Aorta (tissue), 5 donors: Measurements from ENCODE around the gene MTF2. TPM values are rescaled to one million over a fixed set of nuclear protein-coding genes. Genes with fewer than 3 reads are reported as not detected.
A peak's percentile ranks its signal among the peaks of the same experiment; 100 is the strongest.
"Not testable (repeated sequence)": the region's sequence is repeated elsewhere in the genome, so short reads cannot be mapped to it uniquely, and the experiment has no call there.

Source experiments
- ATAC-seq: fragments of 200-7000 bp; cut with Tn5 transposase; one replicate; pipeline ENCODE4 v1.9.1; 2022; ENCODE audit warnings: moderate library complexity; ENCODE audit not compliant: low FRiP score
- DNase-seq, 2 donors: peaks; one replicate each; pipeline ENCODE4 v3.0.0-alpha.2; 2020
- H3K27ac ChIP-seq, 2 donors: one replicate each; pipeline ENCODE4 v1.5.1; 2013; ENCODE audit warnings: low read length in 2 of 2, mild to moderate bottlenecking in 2 of 2, moderate library complexity in 2 of 2, control low read depth in 1 of 2, inconsistent platforms in 1 of 2, low read depth in 1 of 2
- H3K27me3 ChIP-seq, 2 donors: one replicate each; pipeline ENCODE4 v1.6.1; 2013; ENCODE audit warnings: control low read depth in 1 of 2, low read length in 1 of 2, mild to moderate bottlenecking in 1 of 2, moderate library complexity in 1 of 2; ENCODE audit not compliant: insufficient read depth in 2 of 2, control insufficient read depth in 1 of 2
- H3K36me3 ChIP-seq, 2 donors: one replicate each; pipeline ENCODE4 v1.6.1; 2013; ENCODE audit warnings: control low read depth in 1 of 2, low read length in 1 of 2, mild to moderate bottlenecking in 1 of 2; ENCODE audit not compliant: insufficient read depth in 2 of 2, control insufficient read depth in 1 of 2
- H3K4me1 ChIP-seq, 2 donors: one replicate each; pipeline ENCODE4 v1.6.1; 2013; ENCODE audit warnings: low read length in 2 of 2, control low read depth in 1 of 2, mild to moderate bottlenecking in 1 of 2, moderate library complexity in 1 of 2; ENCODE audit not compliant: insufficient read depth in 2 of 2, control insufficient read depth in 1 of 2
- H3K4me3 ChIP-seq, 2 donors: one replicate each; pipeline ENCODE4 v1.5.1; 2013; ENCODE audit warnings: low read length in 2 of 2, control low read depth in 1 of 2, mild to moderate bottlenecking in 1 of 2
- H3K9me3 ChIP-seq: one replicate; pipeline ENCODE4 v1.6.1; 2013; ENCODE audit warnings: mild to moderate bottlenecking, low read length; ENCODE audit not compliant: control insufficient read depth
- WGBS, 2 donors: extraction: QIAGEN DNeasy Blood & Tissue Kit; methylation state at CpG; one replicate each; pipeline ENCODE4 v1.1.7; 2013; 5-methylcytosine and 5-hydroxymethylcytosine counted together
- intact Hi-C, 2 donors: fragments of 100-400 bp; cut with DNase I; formaldehyde crosslinking; loops; one replicate each; pipeline versions ENCODE4 v1.14.2 to v1.15.0; 2022
- polyA plus RNA-seq, 2 donors: library from polyadenylated mRNA; stranded (reverse); fragments of 200-250 nt; gene quantifications; one replicate each; pipeline ENCODE4 v1.2.3, GENCODE V29; 2013
- total RNA-seq, 2 donors: library from RNA; stranded (reverse); fragmentation: NEBNext Ultra II Directional; extraction: Animal tissue kit (Norgen Biotek cat#: 25700); gene quantifications; one replicate each; pipeline ENCODE4 v1.2.1, GENCODE V29; 2021
- donor health status: healthy with polysubstance abuse.
- donor health status: Bipolar disorder and iron deficiency.
- donor health status: DM: no; HTN: no; CAD: no.
- donor health status: DM: no; HTN: no; CAD: no.
- donor health status: DM: yes; HTN: yes; CAD: no.

Gene MTF2
- total and polyA plus RNA-seq, 4 donors, result 6.6 to 32.7 (median 13.1) TPM

DNA sequence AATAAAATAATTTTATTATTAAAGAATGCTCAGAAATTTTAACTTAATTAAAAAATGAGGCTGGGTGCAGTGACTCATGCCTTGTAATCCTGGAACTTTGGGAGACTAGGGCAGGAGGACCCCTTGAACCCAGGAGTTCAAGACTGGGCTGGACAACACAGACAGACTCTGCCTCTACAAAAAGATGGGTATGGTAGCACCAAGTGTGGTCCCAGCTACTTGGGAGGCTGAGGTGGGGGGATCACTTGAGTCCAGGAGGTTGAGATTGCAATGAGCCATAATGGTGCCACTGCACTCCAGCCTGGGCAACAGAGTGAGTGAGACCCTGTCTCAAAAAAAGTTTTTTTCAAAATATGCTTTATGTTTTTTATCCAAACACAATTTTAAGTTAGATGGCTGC, 75.8 kb downstream of the MTF2 start:
- ATAC-seq (no peak), DNase-seq (no peak)
- intact Hi-C loops, result no loop called here
- Histone ChIP-seq H3K36me3 (peaks cover 2 to 3% of the 10 kb centered on the region in 2 donors), H3K27ac (no peak overlapping the region), H3K4me1 (no peaks in the 10 kb centered on the region), H3K27me3 (no peaks in the 10 kb centered on the region), H3K9me3 (no peaks in the 10 kb centered on the region), H3K4me3 (no peak overlapping the region)

- H3K9me3 ChIP-seq, result no peaks in the 10 kb centered on the region
- no peak for ATAC-seq
Observed at GRCh38 chr1:93155335-93155734, 76.3 kb downstream of the MTF2 start.

GRCh38 chr1:93159337-93159736, 80.3 kb downstream of the MTF2 start:
- ATAC-seq, result no peak
- no peak for DNase-seq
- Histone ChIP-seq H3K36me3 (peaks cover 2 to 3% of the 10 kb centered on the region in 2 donors), H3K9me3 (no peaks in the 10 kb centered on the region), H3K4me3 (no peak overlapping the region), H3K27me3 (no peaks in the 10 kb centered on the region), H3K4me1 (no peaks in the 10 kb centered on the region), H3K27ac (no peak overlapping the region)
- 75% methylated on average over 2 of the region's 2 CpGs for WGBS, 2 donors
- intact Hi-C loops, result no loop called here

More at GRCh38 chr1:93155335-93155734, 76.3 kb downstream of the MTF2 start:
- no peak for DNase-seq
- H3K4me3 ChIP-seq, result no peak overlapping the region
- no peaks in the 10 kb centered on the region for H3K4me1 ChIP-seq
- intact Hi-C loops, result no loop called here
- WGBS, 2 donors, result 77 to 84% methylated on average over 3 of the region's 3 CpGs
- no peak overlapping the region for H3K27ac ChIP-seq
- H3K36me3 ChIP-seq, result peaks cover 2 to 3% of the 10 kb centered on the region in 2 donors
- H3K27me3 ChIP-seq, result no peaks in the 10 kb centered on the region

GRCh38 chr1:93163314-93163713, 84.2 kb downstream of the MTF2 start:
- H3K4me3 ChIP-seq, H3K9me3 ChIP-seq, H3K27me3 ChIP-seq, ATAC-seq, DNase-seq, H3K36me3 ChIP-seq, H3K27ac ChIP-seq, intact Hi-C loops, H3K4me1 ChIP-seq: not testable (repeated sequence)
- 97 to 98% methylated on average over 8 of the region's 8 CpGs for WGBS, 2 donors

DNA sequence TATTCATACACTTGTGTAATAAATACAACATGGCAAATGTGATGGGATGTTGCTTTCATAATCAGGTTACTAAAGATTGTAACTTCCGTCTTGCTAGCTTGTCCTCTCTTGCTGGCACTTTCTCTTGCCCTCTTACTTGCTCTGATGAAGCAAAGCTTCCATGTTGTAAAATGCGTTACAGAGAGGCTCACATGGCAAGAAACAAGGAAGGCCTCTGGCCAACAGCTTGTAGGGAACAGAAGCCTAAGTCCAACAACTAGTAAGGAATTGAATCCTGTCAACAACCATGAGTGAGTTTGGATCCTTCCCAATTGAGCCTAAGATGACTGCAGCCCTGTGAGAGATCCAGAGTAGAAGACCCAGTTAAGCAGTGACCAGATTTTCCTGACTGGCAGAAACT, 85.7 kb downstream of the MTF2 start:
- no peak for DNase-seq
- Histone ChIP-seq H3K27me3 (no peaks in the 10 kb centered on the region), H3K36me3 (no peaks in the 10 kb centered on the region), H3K4me1 (no peaks in the 10 kb centered on the region), H3K27ac (no peak overlapping the region), H3K4me3 (no peak overlapping the region), H3K9me3 (no peaks in the 10 kb centered on the region)
- intact Hi-C loops, result no loop called here
- ATAC-seq, result no peak
- 85 to 86% methylated on average over 2 of the region's 2 CpGs for WGBS, 2 donors

DNA sequence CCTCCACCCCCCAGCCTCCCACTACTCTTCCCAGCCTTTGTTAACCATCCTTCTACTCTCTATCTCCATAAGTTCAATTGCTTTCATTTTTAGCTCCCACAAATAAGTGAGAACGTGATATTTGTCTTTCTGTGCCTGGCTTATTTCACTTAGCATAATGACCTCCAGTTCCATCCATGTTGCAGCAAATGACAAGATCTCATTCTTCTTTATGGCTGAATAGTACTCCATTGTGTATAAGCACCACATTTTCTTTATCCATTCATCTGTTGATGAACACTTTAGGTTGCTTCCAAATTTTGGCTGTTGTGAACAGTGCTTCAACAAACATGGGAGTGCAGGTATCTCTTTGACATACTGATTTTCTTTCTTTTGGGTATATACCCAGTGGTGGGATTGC, 86.8 kb downstream of the MTF2 start:
- H3K4me3 ChIP-seq, ATAC-seq, DNase-seq, H3K36me3 ChIP-seq, H3K27ac ChIP-seq, H3K27me3 ChIP-seq, intact Hi-C loops, H3K4me1 ChIP-seq, H3K9me3 ChIP-seq: not testable (repeated sequence)
- 97% methylated on average over 1 of the region's 1 CpG for WGBS, 2 donors

DNA sequence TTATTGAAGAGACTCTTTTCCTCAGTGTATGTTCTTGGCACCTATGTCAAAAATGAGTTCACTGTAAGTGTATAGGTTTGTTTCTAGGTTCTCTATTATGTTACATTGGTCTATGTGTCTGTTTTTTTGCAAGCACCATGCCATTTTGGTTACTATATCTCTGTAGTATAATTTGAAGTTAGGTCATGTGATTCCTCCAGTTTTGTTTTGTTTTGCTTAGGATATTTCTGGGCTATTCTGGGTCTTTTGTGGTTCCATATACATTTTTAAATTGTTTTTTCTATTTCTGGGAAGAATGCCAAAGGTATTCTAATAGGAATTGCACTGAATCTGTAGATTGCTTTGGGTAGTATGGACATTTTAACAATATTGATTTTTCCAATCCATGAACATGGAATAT, 87.9 kb downstream of the MTF2 start:
- Histone ChIP-seq H3K4me1 (no peaks in the 10 kb centered on the region), H3K27me3 (no peaks in the 10 kb centered on the region)
- no peak for ATAC-seq

DNA sequence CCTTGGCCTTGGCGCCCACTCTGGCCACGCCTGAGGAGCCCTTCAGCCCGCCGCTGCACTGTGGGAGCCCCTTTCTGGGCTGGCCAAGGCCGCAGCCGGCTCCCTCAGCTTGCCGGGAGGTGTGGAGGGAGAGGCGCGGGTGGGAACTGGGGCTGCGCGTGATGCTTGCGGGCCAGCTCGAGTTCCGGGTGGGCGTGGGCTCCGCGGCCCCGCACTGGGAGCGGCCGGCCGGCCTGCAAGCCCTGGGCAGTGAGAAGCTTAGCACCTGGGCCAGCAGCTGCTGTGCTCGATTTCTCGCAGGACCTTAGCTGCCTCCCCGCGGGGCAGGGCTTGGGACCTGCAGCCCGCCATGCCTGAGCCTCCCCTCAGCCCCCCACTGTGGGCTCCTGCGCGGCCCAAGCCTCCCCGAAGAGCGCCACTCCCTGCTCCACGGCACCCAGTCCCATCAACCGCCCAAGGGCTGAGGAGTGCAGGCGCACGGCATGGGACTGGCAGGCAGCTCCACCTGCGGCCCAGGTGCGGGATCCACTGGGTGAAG, 91.1 kb downstream of the MTF2 start:
- H3K27me3 ChIP-seq, H3K4me3 ChIP-seq, H3K27ac ChIP-seq, intact Hi-C loops, H3K4me1 ChIP-seq, H3K36me3 ChIP-seq, ATAC-seq, H3K9me3 ChIP-seq: not testable (repeated sequence)
- 97 to 98% methylated on average over 36 of the region's 36 CpGs for WGBS, 2 donors
- DNase-seq, result peak in 1 of 2 donors; percentile 72

More for the DNA sequence above, 87.9 kb downstream of the MTF2 start:
- Histone ChIP-seq H3K36me3 (no peaks in the 10 kb centered on the region), H3K27ac (no peak overlapping the region), H3K9me3 (no peaks in the 10 kb centered on the region), H3K4me3 (no peak overlapping the region)
- intact Hi-C loops, result no loop called here
- no peak for DNase-seq

DNA sequence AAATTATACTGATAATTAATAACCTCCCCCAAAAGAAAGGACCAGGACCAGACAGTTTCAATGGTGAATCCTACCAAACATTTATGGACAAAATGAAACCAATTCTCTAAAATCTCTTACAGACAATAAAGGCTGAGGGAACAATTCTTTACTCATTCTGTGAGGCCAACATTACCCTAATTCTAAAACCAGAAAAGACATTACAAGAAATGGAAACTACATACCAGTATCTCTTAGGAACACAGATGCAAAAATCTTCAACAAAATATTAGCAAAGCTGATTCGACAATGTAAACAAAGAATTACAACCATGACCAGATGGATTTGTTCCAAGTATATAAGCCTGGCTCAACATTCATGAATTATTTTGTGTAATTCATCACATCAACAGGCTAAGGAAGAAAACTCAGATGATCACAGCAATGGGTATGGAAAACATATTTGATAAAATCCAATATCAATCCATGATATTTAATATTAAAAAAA, 92.5 kb downstream of the MTF2 start:
- Histone ChIP-seq H3K9me3 (no peaks in the 10 kb centered on the region), H3K4me3 (no peak overlapping the region), H3K27ac (no peak overlapping the region), H3K36me3 (no peaks in the 10 kb centered on the region), H3K4me1 (no peaks in the 10 kb centered on the region), H3K27me3 (no peaks in the 10 kb centered on the region)
- intact Hi-C loops, result no loop called here
- ATAC-seq, result no peak
- DNase-seq, result no peak
- WGBS, 2 donors, result 26 to 32% methylated on average over 1 of the region's 1 CpG
